ENCODE measurements around the gene FBRSL1. TPM values are rescaled to one million over a fixed set of nuclear protein-coding genes. Genes with fewer than 3 reads are reported as not detected.

Gene FBRSL1
- total RNA-seq, 1 donor from 2014 or later, result 66.0 TPM

DNA sequence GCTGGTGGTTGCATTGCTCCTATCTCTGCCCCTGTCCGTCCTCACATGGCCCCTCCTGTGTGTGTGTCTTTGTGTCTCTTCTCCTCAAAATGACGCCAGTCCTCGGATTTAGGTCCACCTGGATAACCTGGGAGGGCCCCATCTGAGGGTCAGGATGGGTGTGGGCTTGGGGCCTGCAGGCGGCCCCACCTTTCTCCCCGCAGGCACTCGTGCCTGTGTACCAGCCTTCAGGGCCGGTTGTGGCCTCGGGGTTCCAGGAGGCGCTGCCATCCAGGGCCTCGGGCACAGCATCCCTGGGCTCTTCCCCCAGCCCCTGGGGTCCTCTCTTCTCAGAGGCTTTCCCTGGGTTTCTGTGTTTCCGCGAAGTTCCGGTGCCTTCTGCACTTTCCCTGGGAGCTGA lies 65.7 kb downstream of the FBRSL1 start:
- H3K4me1 ChIP-seq, result peaks cover 19% of the 10 kb centered on the region
- no peak for DNase-seq
- no peak overlapping the region for H3K27ac ChIP-seq (replicated peaks)
- TF ChIP-seq, protein P1, sequence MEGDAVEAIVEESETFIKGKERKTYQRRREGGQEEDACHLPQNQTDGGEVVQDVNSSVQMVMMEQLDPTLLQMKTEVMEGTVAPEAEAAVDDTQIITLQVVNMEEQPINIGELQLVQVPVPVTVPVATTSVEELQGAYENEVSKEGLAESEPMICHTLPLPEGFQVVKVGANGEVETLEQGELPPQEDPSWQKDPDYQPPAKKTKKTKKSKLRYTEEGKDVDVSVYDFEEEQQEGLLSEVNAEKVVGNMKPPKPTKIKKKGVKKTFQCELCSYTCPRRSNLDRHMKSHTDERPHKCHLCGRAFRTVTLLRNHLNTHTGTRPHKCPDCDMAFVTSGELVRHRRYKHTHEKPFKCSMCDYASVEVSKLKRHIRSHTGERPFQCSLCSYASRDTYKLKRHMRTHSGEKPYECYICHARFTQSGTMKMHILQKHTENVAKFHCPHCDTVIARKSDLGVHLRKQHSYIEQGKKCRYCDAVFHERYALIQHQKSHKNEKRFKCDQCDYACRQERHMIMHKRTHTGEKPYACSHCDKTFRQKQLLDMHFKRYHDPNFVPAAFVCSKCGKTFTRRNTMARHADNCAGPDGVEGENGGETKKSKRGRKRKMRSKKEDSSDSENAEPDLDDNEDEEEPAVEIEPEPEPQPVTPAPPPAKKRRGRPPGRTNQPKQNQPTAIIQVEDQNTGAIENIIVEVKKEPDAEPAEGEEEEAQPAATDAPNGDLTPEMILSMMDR (IDR thresholded peaks at IDR 0.05; ENCODE audit: borderline replicate concordance), result no peak
- peaks cover 21% of the 10 kb centered on the region for H3K36me3 ChIP-seq
- H3K27me3 ChIP-seq (ENCODE audit: low read depth), result no peaks in the 10 kb centered on the region
- no peaks in the 10 kb centered on the region for H3K9me3 ChIP-seq (replicated peaks)
- H3K4me3 ChIP-seq, result no peak overlapping the region
- intact Hi-C loops (cut with micrococcal nuclease), result no loop called here

DNA sequence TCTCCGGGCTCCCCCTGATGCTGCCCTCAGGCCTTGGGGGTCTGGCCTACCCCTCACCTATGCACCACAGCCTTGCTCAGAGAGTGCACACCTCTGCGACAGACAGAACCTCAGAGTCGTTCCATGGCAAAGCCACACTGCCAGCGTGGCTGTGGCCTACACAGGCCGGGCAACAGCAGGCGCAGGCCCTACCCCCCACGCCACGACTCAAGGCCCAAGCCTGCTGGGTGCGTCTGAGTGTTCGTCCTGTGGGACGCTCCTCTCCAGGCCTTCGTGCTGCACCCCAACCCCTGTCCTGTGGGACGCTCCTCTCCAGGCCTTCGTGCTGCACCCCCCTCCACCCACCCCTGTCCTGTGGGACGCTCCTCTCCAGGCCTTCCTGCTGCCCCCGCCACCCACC lies 66.3 kb downstream of the FBRSL1 start:
- TF ChIP-seq, protein P1 (IDR thresholded peaks at IDR 0.05; ENCODE audit: borderline replicate concordance), result no peak
- peaks cover 24% of the 10 kb centered on the region for H3K4me1 ChIP-seq
- H3K4me3 ChIP-seq, result no peak overlapping the region

DNA sequence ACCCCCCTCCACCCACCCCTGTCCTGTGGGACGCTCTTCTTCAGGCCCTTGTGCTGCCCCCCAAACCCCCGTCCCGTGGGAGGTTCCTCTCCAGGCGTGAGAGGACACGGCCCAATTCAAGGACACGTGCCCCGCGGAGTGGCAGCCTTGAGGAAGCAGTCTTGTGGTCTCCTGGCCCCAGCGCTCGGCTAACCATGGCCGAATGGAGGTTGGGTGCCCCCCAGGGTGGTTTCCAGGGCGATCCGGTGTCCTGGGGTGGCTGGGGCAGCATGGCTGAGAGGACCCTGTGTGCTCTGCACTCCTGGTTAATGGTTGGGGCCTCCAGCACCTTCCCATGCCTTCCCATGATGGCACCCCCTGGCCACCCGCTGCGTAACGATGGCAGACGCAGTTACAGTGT lies 66.8 kb downstream of the FBRSL1 start:
- H3K4me3 ChIP-seq, result no peak overlapping the region
- intact Hi-C loops (cut with micrococcal nuclease), result no loop called here
- no peak overlapping the region for H3K27ac ChIP-seq (replicated peaks)
- H3K9me3 ChIP-seq (replicated peaks), result no peaks in the 10 kb centered on the region
- no peak for DNase-seq
- peaks cover 16% of the 10 kb centered on the region for H3K36me3 ChIP-seq
- no peaks in the 10 kb centered on the region for H3K27me3 ChIP-seq (ENCODE audit: low read depth)
- H3K4me1 ChIP-seq, result peaks cover 28% of the 10 kb centered on the region
- TF ChIP-seq, protein P1 (IDR thresholded peaks at IDR 0.05; ENCODE audit: borderline replicate concordance), result no peak

More for the DNA sequence above, 66.3 kb downstream of the FBRSL1 start:
- DNase-seq, result no peak
- Histone ChIP-seq H3K9me3 (replicated peaks) (no peaks in the 10 kb centered on the region), H3K36me3 (peaks cover 21% of the 10 kb centered on the region), H3K27me3 (ENCODE audit: low read depth) (no peaks in the 10 kb centered on the region), H3K27ac (replicated peaks) (no peak overlapping the region)
- intact Hi-C loops (cut with micrococcal nuclease), result no loop called here

DNA sequence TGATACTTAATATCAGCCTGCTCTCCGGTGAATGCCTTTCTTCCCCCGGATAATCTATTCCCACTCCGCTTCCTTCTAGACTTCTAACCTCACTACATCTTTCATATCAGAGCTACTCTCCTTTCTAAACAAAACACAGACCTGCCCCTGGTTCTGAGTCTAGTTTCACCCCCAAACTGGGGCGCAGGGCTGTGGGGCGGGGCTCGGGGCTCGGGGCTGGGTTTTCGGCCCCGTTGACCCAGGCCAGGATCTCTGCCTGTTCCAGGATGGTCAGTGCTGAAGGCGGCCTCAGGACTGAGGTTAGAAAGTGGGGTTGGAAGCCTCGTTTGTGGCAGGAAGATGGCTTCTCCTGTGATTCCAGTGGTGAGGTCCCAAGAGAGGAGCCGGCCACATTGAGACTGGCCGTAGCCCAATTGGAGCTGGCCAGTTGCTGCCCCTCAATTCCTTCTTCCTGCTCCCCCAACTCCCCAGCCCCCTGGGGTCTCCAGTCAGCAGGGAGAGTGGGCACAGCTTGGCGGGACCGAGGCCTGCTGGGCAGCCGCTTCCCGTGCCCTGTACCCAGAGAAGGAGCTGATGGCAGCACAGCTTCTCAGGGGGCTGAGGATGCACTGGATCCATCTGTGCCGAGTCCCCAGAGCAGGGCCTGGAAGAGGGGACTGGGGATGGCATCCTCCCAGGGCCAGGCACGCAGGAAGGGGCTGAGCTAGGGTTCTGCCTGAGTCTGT lies 67.5 kb downstream of the FBRSL1 start:
- intact Hi-C loops (cut with micrococcal nuclease), result no loop called here
- Histone ChIP-seq H3K36me3 (peaks cover 14% of the 10 kb centered on the region), H3K4me1 (peaks cover 28% of the 10 kb centered on the region), H3K27me3 (ENCODE audit: low read depth) (no peaks in the 10 kb centered on the region), H3K4me3 (no peak overlapping the region), H3K9me3 (replicated peaks) (no peaks in the 10 kb centered on the region), H3K27ac (replicated peaks) (no peak overlapping the region)
- no peak for DNase-seq
- TF ChIP-seq, protein P1 (IDR thresholded peaks at IDR 0.05; ENCODE audit: borderline replicate concordance), result no peak

DNA sequence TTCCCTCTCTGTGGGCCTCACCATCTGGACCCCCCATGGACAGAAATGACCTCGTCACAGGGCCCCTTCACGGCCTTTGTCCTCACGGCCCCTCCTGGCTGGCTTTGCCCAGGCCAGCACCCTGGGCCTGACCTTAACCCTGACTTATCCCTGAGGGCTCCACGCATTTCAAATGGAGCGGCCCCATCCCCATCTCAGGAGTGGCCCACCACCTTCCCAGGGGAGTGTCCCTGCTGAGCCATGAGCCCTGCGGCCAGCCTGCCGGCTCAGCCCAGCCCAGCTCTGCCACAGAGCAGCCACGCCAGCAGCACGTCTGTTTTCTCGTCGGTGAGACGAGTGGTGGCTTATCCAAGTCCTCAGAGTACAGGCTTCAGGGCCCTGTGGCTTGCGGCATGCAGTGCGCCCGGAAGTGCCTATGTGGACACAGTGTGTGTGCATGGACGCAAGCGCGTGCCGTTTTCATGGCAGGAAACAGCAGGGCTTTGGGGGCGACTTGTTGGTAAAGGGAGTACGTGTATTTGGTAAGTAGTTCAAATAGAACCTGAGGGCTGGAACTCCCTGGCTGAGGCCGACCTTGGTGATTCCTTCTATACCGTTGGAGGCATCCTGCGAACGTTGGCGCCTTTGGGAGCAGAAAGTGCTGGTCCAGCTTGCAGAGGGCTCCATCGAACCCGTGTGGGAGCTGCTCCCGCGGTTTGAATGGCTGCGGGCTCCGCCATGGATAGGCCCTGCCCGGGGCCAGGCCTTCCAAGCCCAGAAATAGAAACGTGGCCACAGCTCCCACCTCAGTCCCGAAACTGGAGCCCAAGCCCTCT lies 68.3 kb downstream of the FBRSL1 start:
- intact Hi-C loops (cut with micrococcal nuclease), result no loop called here
- Histone ChIP-seq H3K36me3 (peaks cover 8% of the 10 kb centered on the region), H3K27ac (replicated peaks) (no peak overlapping the region), H3K4me3 (no peak overlapping the region), H3K27me3 (ENCODE audit: low read depth) (no peaks in the 10 kb centered on the region), H3K9me3 (replicated peaks) (no peaks in the 10 kb centered on the region), H3K4me1 (peaks cover 28% of the 10 kb centered on the region)
- TF ChIP-seq, protein P1 (IDR thresholded peaks at IDR 0.05; ENCODE audit: borderline replicate concordance), result no peak
- no peak for DNase-seq

All from left ventricle myocardium inferior (tissue), 1 donor.